ACC112 (cell line): ENCODE measurements around the gene PPP1R12B.
"Not testable (repeated sequence)": the region's sequence is repeated elsewhere in the genome, so short reads cannot be mapped to it uniquely, and the experiment has no call there.

Source experiments
- H2AFZ ChIP-seq: fragments of 200-600 bp; sonication (generic); one replicate; pipeline ENCODE4 v1.6.0; 2017; ENCODE audit warnings: antibody characterized with exemption, low read length; ENCODE audit not compliant: unreplicated experiment
- H3K27ac ChIP-seq: fragments of 200-600 bp; sonication (generic); 2 replicates; pipeline ENCODE4 v1.5.1; 2014; ENCODE audit warnings: low read depth, mild to moderate bottlenecking, antibody characterized with exemption, low read length, moderate library complexity
- H3K27me3 ChIP-seq: fragments of 200-600 bp; sonication (generic); 2 replicates; pipeline ENCODE4 v1.6.1; 2014; ENCODE audit warnings: mild to moderate bottlenecking, antibody characterized with exemption, low read length, moderate library complexity, mixed read lengths; ENCODE audit not compliant: insufficient read depth
- H3K36me3 ChIP-seq: fragments of 200-600 bp; sonication (generic); 2 replicates; pipeline ENCODE4 v1.6.1; 2016; ENCODE audit warnings: mild to moderate bottlenecking, antibody characterized with exemption, low read length, moderate library complexity, mixed read lengths; ENCODE audit not compliant: insufficient read depth
- H3K4me1 ChIP-seq: fragments of 200-600 bp; sonication (generic); one replicate; pipeline ENCODE4 v1.6.1; 2016; ENCODE audit warnings: low read length, mixed read lengths; ENCODE audit not compliant: insufficient read depth, unreplicated experiment, control insufficient read depth
- H3K4me3 ChIP-seq: fragments of 200-600 bp; sonication (generic); 2 replicates; pipeline ENCODE4 v1.5.1; 2014; ENCODE audit warnings: mild to moderate bottlenecking, low read depth, low read length
- H3K79me2 ChIP-seq: fragments of 200-600 bp; sonication (generic); one replicate; pipeline ENCODE4 v1.6.0; 2016; ENCODE audit warnings: low read length; ENCODE audit not compliant: control insufficient read depth, unreplicated experiment, insufficient read depth

Gene PPP1R12B

DNA sequence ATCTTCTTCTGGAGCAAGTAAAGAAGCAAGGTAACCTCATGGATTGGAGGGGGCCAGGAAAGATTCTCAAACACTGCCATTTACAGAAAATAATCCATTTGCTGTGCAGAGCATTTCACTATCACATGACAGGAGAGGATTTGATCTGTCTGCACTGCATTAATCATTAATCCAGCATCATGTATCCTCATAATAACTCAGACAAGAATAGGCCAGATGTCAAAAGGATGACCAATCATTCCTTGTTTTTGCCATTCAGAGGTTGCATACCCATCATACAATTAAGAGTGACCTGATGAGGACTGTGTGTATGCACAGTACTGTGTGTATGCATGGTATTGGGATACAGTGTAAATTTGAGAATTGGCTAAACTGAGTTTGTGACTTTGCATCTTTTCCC is 74.2 kb downstream of the PPP1R12B start:
- not testable (repeated sequence) for H3K36me3 ChIP-seq, H3K27ac ChIP-seq, H2AFZ ChIP-seq, H3K4me3 ChIP-seq, H3K79me2 ChIP-seq, H3K4me1 ChIP-seq, H3K27me3 ChIP-seq

DNA sequence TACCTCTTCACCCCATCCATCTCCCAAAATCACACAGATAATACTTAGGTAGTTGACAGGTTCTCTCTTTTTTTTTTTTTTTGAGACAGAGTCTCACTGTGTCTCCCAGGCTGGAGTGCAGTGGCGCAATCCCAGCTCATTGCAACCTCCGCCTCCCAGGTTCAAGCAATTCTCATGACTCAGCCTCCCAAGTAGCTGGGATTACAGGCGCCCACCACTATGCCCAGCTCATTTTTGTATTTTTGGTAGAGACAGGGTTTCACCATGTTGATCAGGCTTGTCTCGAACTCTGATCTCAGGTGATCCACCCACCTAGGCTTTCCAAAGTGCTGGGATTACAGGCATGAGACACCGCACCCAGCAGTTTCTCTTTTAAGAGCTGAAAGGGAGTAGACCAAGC is 75.8 kb downstream of the PPP1R12B start:
- H3K27me3 ChIP-seq, H2AFZ ChIP-seq, H3K27ac ChIP-seq, H3K36me3 ChIP-seq, H3K4me1 ChIP-seq, H3K79me2 ChIP-seq, H3K4me3 ChIP-seq: not testable (repeated sequence)

DNA sequence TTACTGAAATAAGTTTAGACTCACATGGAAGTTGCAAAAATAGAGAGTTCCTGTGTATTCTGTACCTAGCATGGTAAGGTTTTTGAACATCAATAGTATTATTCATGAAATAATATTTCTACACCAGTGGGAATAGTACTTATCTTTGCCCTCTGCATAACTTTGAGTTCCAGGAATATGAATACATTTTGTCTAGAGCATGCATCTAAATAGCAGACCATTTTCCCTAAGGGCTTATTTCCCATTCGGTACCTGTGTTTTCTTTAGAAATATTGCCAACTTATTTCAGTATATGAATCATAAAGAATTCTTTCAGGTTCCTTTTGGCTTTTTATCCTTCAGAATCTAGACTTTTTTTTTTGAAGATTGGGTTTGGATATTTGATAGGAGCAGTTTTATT is 81.6 kb downstream of the PPP1R12B start:
- not testable (repeated sequence) for H3K27ac ChIP-seq, H3K79me2 ChIP-seq, H3K36me3 ChIP-seq, H3K4me1 ChIP-seq, H3K27me3 ChIP-seq, H2AFZ ChIP-seq, H3K4me3 ChIP-seq

DNA sequence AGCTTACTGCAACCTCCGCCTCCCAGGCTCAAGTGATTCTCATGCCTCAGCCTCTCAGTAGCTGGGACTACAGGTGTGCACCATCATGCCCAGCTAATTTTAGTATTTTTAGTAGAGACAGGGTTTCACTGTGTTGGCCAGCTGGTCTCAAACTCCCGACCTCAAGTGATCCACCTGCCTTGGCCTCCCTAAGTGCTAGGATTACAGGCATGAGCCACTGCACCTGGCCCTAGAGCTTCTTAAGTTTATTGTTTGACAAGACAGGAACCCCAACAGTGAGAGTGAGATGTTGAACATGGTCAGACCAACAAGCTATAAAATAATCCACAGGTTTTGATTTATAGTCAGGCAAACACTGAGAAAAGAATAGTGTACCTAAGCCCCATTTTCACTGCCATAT is 83.8 kb downstream of the PPP1R12B start:
- not testable (repeated sequence) for H2AFZ ChIP-seq, H3K4me1 ChIP-seq, H3K4me3 ChIP-seq, H3K27me3 ChIP-seq, H3K36me3 ChIP-seq, H3K27ac ChIP-seq, H3K79me2 ChIP-seq

DNA sequence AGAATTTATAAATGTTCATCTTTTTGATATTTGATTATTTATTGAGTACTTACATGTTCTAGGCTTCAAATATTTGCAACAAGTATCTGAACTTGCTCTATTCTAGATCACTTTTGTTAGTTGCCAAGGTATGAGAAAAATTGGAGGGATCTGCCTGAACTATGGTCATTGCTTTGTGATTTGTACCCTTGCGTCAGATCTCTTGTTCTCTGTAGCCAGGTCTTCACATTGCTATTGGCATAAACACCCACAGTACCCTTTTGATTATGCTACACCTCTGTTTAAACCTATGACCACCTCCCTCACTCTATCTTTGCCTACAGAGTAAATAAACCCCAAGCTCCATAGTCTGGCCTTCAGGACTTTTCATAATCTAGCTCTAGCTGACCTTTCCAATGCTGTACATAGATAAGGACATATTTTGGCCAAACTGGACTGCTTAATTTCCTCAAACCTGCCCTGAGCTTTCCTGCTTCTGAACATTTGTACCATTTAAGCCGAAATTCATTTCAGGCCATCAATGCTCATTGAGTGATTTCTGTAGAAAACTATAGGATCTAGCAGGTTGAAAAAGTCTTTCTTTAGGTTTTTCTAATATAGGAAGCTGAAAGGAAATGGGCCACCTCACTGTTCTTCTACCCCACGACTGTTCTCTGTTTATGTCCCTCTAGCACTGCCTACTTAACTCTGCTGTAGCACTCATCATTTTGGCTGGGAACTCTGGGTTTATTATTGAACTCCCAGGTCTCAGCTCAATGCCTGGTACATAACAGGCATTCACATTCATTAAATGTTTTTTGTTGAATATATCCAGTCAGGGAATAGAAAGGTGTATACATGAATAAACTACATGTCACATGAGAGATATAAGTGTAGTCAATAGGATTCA is 84.9 kb downstream of the PPP1R12B start:
- H2AFZ ChIP-seq: no peak overlapping the region
- H3K27me3 ChIP-seq: no peaks in the 10 kb centered on the region
- no peak overlapping the region for H3K27ac ChIP-seq
- H3K4me3 ChIP-seq: no peak overlapping the region
- H3K36me3 ChIP-seq: no peaks in the 10 kb centered on the region
- H3K4me1 ChIP-seq: no peaks in the 10 kb centered on the region
- H3K79me2 ChIP-seq: no peaks in the 10 kb centered on the region

DNA sequence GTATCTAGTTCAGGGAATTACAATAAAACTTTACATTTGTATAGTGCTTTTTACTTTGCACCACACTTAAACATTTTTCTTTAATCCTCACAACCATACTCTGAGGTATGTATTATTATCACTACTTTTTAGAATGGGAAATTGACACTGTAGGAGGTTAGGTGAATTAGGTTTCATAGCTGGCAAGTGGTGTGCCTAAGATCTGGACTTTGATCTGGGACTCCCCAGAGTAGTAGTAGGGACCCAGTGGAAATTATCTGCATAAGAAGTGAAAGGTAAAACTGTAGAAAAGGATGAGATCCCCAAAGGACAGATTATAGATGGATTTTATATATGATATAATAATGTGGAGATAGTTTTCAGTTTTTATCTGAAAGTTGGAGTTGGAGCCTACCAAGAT is 85.6 kb downstream of the PPP1R12B start:
- Histone ChIP-seq H3K36me3 (no peaks in the 10 kb centered on the region), H3K4me3 (no peak overlapping the region), H3K4me1 (no peaks in the 10 kb centered on the region), H3K27ac (no peak overlapping the region), H3K79me2 (no peaks in the 10 kb centered on the region), H2AFZ (no peak overlapping the region), H3K27me3 (no peaks in the 10 kb centered on the region)

DNA sequence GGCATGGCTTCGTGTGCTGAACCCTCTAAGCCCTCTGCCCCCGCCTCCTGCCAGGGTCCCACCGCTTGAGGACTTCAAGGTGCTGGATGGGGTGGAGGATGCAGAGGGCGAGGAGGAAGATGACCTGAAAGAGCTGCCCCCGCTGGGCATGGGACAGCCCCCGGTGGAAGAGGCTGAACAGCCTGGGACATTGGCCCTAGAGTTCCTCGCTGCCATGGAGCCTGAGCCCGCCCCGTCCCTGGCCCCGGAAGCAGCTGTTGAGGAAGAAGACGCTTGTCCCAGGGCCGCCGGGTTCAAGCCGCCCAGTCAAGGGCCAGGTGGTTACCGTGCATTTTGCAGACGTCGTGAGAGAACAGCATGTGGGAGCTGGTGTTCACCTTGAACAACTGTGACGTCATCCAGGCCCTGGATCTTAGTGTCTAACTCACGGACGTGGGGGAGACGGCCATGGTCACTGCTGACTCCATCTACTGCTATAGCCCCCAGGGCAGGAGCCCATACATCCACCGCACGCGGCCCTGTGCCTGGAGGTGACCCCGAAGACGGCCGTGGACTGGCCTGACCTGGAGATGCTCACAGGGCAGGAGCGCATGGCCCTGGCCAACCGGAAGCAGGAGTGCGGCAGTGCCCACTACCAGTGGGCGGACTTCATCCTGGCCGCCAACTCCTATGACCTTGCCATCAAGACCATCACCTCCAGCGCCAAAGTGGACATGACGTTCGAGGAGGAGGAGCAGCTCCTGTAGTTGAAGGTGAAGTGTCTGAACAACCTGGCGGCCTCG is 90.1 kb downstream of the PPP1R12B start:
- H3K27me3 ChIP-seq: no peaks in the 10 kb centered on the region
- no peaks in the 10 kb centered on the region for H3K4me1 ChIP-seq
- no peak overlapping the region for H3K4me3 ChIP-seq
- no peak overlapping the region for H3K27ac ChIP-seq
- no peaks in the 10 kb centered on the region; the same call in 1 of the 2 replicates for H3K36me3 ChIP-seq
- H3K79me2 ChIP-seq: no peaks in the 10 kb centered on the region
- no peak overlapping the region for H2AFZ ChIP-seq

DNA sequence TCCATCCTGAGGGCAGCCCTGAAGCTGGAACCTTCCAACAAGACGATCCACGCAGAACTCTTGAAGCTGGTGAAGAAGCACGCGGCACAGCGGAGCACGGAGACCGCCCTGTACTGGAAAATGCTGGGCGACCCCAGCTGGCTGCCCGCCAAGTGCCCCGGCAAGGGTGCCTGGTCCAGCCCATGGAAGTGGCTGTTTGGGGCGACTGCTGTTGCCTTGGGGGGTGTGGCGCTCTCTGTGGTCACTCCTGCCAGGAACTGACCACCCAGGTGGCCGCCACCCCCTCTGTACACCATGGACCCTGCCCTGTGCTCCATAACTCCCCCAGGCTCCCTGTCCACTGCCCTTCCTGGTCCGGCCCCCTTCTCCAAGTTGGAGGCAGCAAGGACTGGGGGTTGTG is 90.8 kb downstream of the PPP1R12B start:
- Histone ChIP-seq H3K27me3 (no peaks in the 10 kb centered on the region), H3K4me3 (no peak overlapping the region), H3K4me1 (no peaks in the 10 kb centered on the region), H3K27ac (no peak overlapping the region), H2AFZ (no peak overlapping the region), H3K79me2 (no peaks in the 10 kb centered on the region), H3K36me3 (no peaks in the 10 kb centered on the region; the same call in 1 of the 2 replicates)

DNA sequence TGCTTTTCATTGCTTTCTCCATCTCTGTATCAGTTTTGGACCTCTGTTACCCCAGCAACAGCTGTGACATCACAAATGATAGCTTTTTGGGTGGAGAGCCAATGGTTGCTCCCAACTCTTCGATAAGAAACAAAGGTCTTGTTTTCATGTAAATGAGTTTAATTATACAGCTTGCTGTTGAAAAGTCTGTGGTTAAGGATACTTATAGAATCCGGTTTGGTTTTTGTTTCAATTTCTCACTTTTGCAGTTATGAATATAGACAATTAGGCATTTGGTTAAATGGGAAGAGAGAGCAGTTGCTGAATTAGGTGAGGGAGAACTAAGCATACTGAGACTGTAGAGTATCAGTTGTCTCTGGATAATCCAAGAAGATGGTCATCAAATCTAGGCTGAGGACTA is 99.6 kb downstream of the PPP1R12B start:
- not testable (repeated sequence) for H3K79me2 ChIP-seq, H3K27me3 ChIP-seq, H2AFZ ChIP-seq, H3K36me3 ChIP-seq, H3K4me3 ChIP-seq, H3K27ac ChIP-seq, H3K4me1 ChIP-seq

DNA sequence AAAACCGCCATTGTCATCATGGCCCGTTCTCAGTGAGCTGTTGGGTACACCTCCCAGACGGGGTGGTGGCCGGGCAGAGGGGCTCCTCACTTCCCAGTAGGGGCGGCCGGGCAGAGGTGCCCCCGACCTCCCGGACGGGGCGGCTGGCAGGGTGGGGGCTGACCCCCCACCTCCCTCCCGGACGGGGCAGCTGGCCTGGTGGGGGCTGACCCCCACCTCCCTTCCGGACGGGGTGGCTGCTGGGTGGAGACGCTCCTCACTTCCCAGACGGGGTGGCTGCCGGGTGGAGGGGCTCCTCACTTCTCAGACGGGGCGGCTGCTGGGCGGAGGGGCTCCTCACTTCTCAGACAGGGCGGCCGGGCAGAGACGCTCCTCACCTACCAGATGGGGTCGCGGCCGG is 103.1 kb downstream of the PPP1R12B start:
- H2AFZ ChIP-seq, H3K27ac ChIP-seq, H3K27me3 ChIP-seq, H3K4me1 ChIP-seq, H3K79me2 ChIP-seq, H3K36me3 ChIP-seq, H3K4me3 ChIP-seq: not testable (repeated sequence)

DNA sequence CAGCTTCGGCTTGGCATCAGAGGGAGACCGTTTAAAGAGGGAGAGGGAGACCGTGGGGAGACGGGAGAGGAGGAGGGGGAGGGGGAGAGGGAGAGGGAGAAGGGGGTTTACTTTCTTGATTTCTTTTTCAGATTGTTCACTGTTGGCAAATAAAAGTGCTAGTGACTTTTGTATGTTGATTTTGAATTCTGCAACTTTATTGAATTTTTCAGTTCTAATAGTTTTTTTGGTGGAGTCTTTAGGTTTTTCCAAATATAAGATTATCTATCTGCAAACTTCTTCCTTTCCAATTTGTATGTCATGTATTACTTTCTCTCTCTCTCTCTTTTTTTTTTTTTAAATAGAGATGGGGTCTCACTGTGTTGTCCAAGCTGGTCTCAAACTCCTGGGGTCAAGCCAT is 104.0 kb downstream of the PPP1R12B start:
- H3K36me3 ChIP-seq: no peaks in the 10 kb centered on the region
- no peaks in the 10 kb centered on the region for H3K27me3 ChIP-seq
- H2AFZ ChIP-seq: no peak overlapping the region
- peaks cover 13% of the 10 kb centered on the region for H3K4me1 ChIP-seq
- H3K4me3 ChIP-seq: no peak overlapping the region
- H3K27ac ChIP-seq: no peak overlapping the region
- H3K79me2 ChIP-seq: no peaks in the 10 kb centered on the region
